OCI-LY7 (cell line): ENCODE measurements around the gene CRELD1. TPM values are rescaled to one million over a fixed set of nuclear protein-coding genes. Genes with fewer than 3 reads are reported as not detected.

Experiments
- BruUV-seq: library from RNA; stranded (reverse); fragments of 400-500 nt; replicated peaks from 2 replicates; lab custom pipeline; 2021; lab: Mats Ljungman, UMichigan
- CTCF ChIA-PET: fragments of 300-600 bp; sonication (Branson Sonifier 250); formaldehyde crosslinking; loops from one replicate; lab custom pipeline; 2022; ENCODE audit warnings: antibody characterized with exemption; ENCODE audit not compliant: unreplicated experiment; lab: Charles Lee
- POLR2A ChIA-PET: fragments of 300-600 bp; sonication (Branson Sonifier 250); formaldehyde crosslinking; loops from one replicate; lab custom pipeline; 2022; ENCODE audit warnings: antibody characterized with exemption; lab: Charles Lee
- DNase-seq: peaks from one replicate; pipeline ENCODE4 v3.0.0-alpha.2; 2015; ENCODE audit warnings: low spot score
- H2AFZ ChIP-seq: fragments of 200-600 bp; sonication (generic), shearing (Covaris generic); 2 replicates; pipeline ENCODE4 v1.6.1; 2014; ENCODE audit warnings: mild to moderate bottlenecking, antibody characterized with exemption, low read length, moderate library complexity
- H3K27ac ChIP-seq: fragments of 200-600 bp; sonication (generic); 2 replicates; pipeline ENCODE4 v1.5.1; 2014; ENCODE audit warnings: mixed run types, low read depth, mild to moderate bottlenecking, moderate library complexity, low read length, inconsistent platforms; ENCODE audit not compliant: poor library complexity, severe bottlenecking
- H3K36me3 ChIP-seq: fragments of 200-600 bp; sonication (generic); 2 replicates; pipeline ENCODE4 v1.6.1; 2014; ENCODE audit warnings: mild to moderate bottlenecking, antibody characterized with exemption, low read length, moderate library complexity, mixed read lengths; ENCODE audit not compliant: insufficient read depth
- H3K4me1 ChIP-seq: fragments of 200-600 bp; sonication (generic); 2 replicates; pipeline ENCODE4 v1.5.1; 2014; ENCODE audit warnings: mild to moderate bottlenecking, low read length; ENCODE audit not compliant: insufficient read depth, poor library complexity, severe bottlenecking
- H3K4me2 ChIP-seq: fragments of 200-600 bp; sonication (generic); 2 replicates; pipeline ENCODE4 v1.6.1; 2014; ENCODE audit warnings: mild to moderate bottlenecking, low read length
- H3K4me3 ChIP-seq: fragments of 200-600 bp; sonication (generic); 2 replicates; pipeline ENCODE4 v1.5.1; 2014; ENCODE audit warnings: mild to moderate bottlenecking, low read depth, low read length; ENCODE audit not compliant: poor library complexity, severe bottlenecking
- H3K79me2 ChIP-seq: fragments of 200-600 bp; sonication (generic); 2 replicates; pipeline ENCODE4 v1.6.1; 2016; ENCODE audit warnings: low read depth, mild to moderate bottlenecking, low read length, moderate library complexity, mixed read lengths; ENCODE audit not compliant: insufficient read depth
- H3K9me2 ChIP-seq: fragments of 200-600 bp; sonication (generic); 2 replicates; pipeline ENCODE4 v1.6.1; 2016; ENCODE audit warnings: mild to moderate bottlenecking, low read length, mixed read lengths; ENCODE audit not compliant: insufficient read depth
- H3K9me3 ChIP-seq: fragments of 200-600 bp; sonication (generic); 2 replicates; pipeline ENCODE4 v1.6.1; 2014; ENCODE audit warnings: mild to moderate bottlenecking, mixed run types, low read length, mixed read lengths
- H4K20me1 ChIP-seq: fragments of 200-600 bp; sonication (generic); 2 replicates; pipeline ENCODE4 v1.6.1; 2014; ENCODE audit warnings: mild to moderate bottlenecking, antibody characterized with exemption, low read length, moderate library complexity, mixed read lengths; ENCODE audit not compliant: insufficient read depth
- EZH2phosphoT487 ChIP-seq: fragments of 200-600 bp; sonication (generic); IDR thresholded peaks from 2 replicates; pipeline ENCODE4 v1.6.1; 2018; ENCODE audit warnings: low read depth, borderline replicate concordance, mild to moderate bottlenecking, mixed run types, antibody characterized with exemption, low read length, moderate library complexity, mixed read lengths
- intact Hi-C: fragments of 100-400 bp; cut with micrococcal nuclease; formaldehyde crosslinking; loops from one replicate; pipeline ENCODE4 v1.10.0; 2022; ENCODE audit not compliant: unreplicated experiment
- total RNA-seq, 2 experiments: library from RNA; depleted of rRNA in 1 of 2; stranded (reverse); fragments of >200 nt in 1 of 2; shearing (Covaris generic) in 1 of 2; gene quantifications; 2 replicates each; pipeline ENCODE4 v1.2.3, GENCODE V29; 2014 to 2022
- TF ChIP-seq, protein P1 (sequence below): fragments of 200-600 bp; sonication (generic); conservative IDR thresholded peaks from 2 replicates; pipeline ENCODE4 v1.5.1; 2014; ENCODE audit warnings: mild to moderate bottlenecking, antibody characterized with exemption, low read length, moderate library complexity, mixed read lengths

The CRELD1 gene
- total RNA-seq, 2 experiments from 2014 or later = 20.9 to 23.4 TPM

- H3K9me2 ChIP-seq = no peaks in the 10 kb centered on the region
These were observed 632 bp upstream of the CRELD1 start for GRCh38 chr3:9932843-9933560.

DNA sequence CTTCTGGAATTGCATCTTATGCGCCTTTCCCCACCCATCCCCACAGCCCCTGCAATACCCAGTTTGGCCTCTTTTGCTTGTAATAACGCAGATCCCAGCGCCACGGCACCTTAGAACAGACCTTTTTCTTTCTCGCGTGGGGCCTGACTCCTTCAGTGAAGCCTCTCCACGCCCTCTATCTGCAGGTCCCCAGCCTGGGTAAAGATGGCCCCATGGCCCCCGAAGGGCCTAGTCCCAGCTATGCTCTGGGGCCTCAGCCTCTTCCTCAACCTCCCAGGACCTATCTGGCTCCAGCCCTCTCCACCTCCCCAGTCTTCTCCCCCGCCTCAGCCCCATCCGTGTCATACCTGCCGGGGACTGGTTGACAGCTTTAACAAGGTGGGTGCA lies 594 bp downstream of the CRELD1 start:
- peaks cover 22% of the 10 kb centered on the region for H3K4me1 ChIP-seq
- H3K79me2 ChIP-seq = no peaks in the 10 kb centered on the region; the same call in 1 of the 2 replicates
- TSS peak; percentile 81 for BruUV-seq
- intact Hi-C loops = loop anchor here (5.0 to 10.0 kb wide), 6 partner anchors 92 to 537 kb away; partner anchors contain the start of genes ARPC4, RPUSD3, SEC13 and SETD5
- peaks cover 16% of the 10 kb centered on the region; the same call in 1 of the 2 replicates for H3K36me3 ChIP-seq
- peak overlapping the region; percentile 76 for H3K27ac ChIP-seq
- ChIA-PET CTCF (interaction anchor here (0.6 kb wide), 1 partner anchor 323 kb away, joined by 3 read pairs; no protein-coding TSS in a partner anchor), POLR2A (interaction anchor here (1.1 to 1.2 kb wide), 3 partner anchors 18 to 280 kb away, joined by 3 to 5 read pairs (median 4); partner anchors contain the start of gene PRRT3)
- peak overlapping the region; percentile 87 for H3K4me2 ChIP-seq
- no peaks in the 10 kb centered on the region for H3K9me2 ChIP-seq
- H2AFZ ChIP-seq = peak overlapping the region; percentile 77
- peak; percentile 40 for DNase-seq
- no peaks in the 10 kb centered on the region for H3K9me3 ChIP-seq
- no peak for TF ChIP-seq EZH2phosphoT487
- TF ChIP-seq, protein P1, sequence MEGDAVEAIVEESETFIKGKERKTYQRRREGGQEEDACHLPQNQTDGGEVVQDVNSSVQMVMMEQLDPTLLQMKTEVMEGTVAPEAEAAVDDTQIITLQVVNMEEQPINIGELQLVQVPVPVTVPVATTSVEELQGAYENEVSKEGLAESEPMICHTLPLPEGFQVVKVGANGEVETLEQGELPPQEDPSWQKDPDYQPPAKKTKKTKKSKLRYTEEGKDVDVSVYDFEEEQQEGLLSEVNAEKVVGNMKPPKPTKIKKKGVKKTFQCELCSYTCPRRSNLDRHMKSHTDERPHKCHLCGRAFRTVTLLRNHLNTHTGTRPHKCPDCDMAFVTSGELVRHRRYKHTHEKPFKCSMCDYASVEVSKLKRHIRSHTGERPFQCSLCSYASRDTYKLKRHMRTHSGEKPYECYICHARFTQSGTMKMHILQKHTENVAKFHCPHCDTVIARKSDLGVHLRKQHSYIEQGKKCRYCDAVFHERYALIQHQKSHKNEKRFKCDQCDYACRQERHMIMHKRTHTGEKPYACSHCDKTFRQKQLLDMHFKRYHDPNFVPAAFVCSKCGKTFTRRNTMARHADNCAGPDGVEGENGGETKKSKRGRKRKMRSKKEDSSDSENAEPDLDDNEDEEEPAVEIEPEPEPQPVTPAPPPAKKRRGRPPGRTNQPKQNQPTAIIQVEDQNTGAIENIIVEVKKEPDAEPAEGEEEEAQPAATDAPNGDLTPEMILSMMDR = peak; percentile 48
- peak overlapping the region; percentile 71 for H3K4me3 ChIP-seq
- no peaks in the 10 kb centered on the region for H4K20me1 ChIP-seq

More at GRCh38 chr3:9932843-9933560, 632 bp upstream of the CRELD1 start:
- POLR2A ChIA-PET = interaction anchor here (0.6 to 1.6 kb wide), 14 partner anchors 12 to 388 kb away, joined by 3 to 10 read pairs (median 4); partner anchors contain the start of genes EMC3, JAGN1, PRRT3 and SEC13
- H3K27ac ChIP-seq = peak overlapping the region; percentile 76
- H3K36me3 ChIP-seq = peaks cover 16% of the 10 kb centered on the region; the same call in 1 of the 2 replicates
- no TSS peak for BruUV-seq
- peak overlapping the region; percentile 71 for H3K4me3 ChIP-seq
- H4K20me1 ChIP-seq = no peaks in the 10 kb centered on the region
- no peaks in the 10 kb centered on the region; the same call in 1 of the 2 replicates for H3K79me2 ChIP-seq
- H3K4me1 ChIP-seq = peaks cover 22% of the 10 kb centered on the region
- H3K4me2 ChIP-seq = peak overlapping the region; percentile 98
- peak; percentile 87 for DNase-seq
- intact Hi-C loops = loop anchor here (1.0 to 10.0 kb wide), 9 partner anchors 19 to 536 kb away; partner anchors contain the start of genes ARPC4, EMC3, FANCD2 and PRRT3
- TF ChIP-seq EZH2phosphoT487 = no peak
- TF ChIP-seq, protein P1 = peak; percentile 85
- H3K9me3 ChIP-seq = no peaks in the 10 kb centered on the region
- H2AFZ ChIP-seq = peak overlapping the region; percentile 77
- CTCF ChIA-PET = interaction anchor here (0.6 to 1.4 kb wide), 4 partner anchors 10 to 388 kb away, joined by 3 to 4 read pairs (median 3); partner anchors contain the start of genes PRRT3 and SEC13
